DMS153 (cell line): ENCODE data around the gene DNAH17.
A peak's percentile ranks its signal among the peaks of the same experiment; 100 is the strongest.

ENCODE experiments used
- DNase-seq: peaks from one replicate; lab custom pipeline; 2025; lab: John Stamatoyannopoulos, UW

Gene DNAH17

DNA sequence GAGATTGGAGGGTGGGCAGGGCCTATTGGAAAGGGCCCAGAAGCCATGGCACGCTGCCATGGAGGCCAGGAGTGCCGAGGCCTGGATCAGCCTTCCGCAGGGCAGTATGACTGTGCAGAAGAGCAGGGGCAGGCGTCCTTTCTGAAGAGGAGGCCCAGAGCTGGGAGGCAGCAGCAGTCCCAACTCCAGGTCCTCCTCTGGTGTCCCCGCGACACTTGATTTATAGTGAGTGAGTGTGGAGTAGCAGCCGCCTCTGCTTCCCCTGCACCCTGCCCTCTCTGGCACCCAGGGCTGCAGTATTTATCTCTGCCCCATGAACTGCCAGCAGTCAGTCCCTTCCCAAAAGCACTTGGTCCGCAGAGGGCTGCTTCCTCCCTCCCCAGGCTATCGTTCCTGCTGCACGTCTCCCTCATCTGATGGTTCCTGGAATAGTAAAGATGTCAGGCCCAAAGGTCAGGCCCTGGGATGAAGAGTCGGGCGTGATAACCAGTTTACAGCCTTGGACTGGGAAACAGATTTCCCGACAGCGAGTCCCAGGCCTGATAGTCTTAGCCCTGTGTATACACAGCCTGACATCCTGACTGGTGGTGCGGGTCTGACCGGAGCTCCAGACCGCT lies 165.8 kb downstream of the DNAH17 start:
- DNase-seq: no peak

- peak; percentile 93 for DNase-seq
Observed at GRCh38 chr17:78409191-78409928, 167.8 kb downstream of the DNAH17 start.

- DNase-seq: peak; percentile 21
Observed at GRCh38 chr17:78408476-78409050, 168.6 kb downstream of the DNAH17 start.

GRCh38 chr17:78407387-78408000 lies 169.7 kb downstream of the DNAH17 start:
- no peak for DNase-seq

GRCh38 chr17:78406920-78407319 lies 170.3 kb downstream of the DNAH17 start:
- DNase-seq: no peak

GRCh38 chr17:78406396-78406795 lies 170.8 kb downstream of the DNAH17 start:
- no peak for DNase-seq

DNA sequence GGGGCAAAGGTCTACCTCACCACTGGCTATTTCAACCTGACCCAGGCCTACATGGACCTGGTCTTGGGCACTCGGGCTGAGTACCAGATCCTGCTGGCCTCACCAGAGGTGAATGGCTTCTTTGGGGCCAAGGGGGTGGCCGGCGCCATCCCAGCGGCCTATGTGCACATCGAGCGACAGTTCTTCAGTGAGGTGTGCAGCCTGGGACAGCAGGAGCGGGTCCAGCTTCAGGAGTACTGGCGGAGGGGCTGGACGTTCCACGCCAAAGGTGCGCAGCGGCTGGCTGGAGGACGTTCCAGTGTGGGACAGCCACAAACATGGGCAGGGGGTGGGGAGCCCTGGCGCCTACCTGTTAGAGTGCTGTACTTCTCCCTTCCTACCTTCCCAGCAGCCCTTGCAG lies 173.4 kb downstream of the DNAH17 start:
- DNase-seq: no peak

GRCh38 chr17:78401891-78402290 lies 175.3 kb downstream of the DNAH17 start:
- no peak for DNase-seq

- DNase-seq: no peak
Observed at GRCh38 chr17:78401246-78401645, 175.9 kb downstream of the DNAH17 start.

DNA sequence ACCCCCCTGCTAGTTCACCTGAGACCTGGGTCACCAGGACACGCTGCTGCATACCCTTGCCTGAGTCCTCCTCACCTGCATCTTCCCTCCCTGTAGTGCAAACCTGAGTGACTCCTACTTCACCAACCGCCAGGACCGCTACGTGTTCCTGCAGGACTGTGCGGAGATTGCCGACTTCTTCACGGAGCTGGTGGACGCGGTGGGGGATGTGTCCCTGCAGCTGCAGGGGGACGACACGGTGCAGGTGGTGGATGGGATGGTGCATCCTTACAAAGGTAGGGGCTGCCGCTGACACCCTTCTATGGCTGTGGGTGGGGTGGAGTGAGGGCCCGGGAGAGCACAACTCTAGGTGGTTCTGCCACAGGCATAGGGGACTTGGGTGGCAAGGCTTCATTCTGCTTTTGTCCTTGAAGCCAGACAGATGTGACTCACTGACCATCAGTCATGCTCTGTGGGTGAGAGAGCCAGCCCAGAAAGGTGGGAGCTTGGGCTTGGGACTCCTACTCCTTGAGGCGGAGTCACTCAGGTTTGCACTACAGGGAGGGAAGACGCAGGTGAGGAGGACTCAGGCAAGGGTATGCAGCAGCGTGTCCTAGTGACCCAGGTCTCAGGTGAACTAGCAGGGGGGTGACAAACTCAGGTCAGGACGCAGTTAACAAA lies 176.5 kb downstream of the DNAH17 start:
- DNase-seq: no peak

DNA sequence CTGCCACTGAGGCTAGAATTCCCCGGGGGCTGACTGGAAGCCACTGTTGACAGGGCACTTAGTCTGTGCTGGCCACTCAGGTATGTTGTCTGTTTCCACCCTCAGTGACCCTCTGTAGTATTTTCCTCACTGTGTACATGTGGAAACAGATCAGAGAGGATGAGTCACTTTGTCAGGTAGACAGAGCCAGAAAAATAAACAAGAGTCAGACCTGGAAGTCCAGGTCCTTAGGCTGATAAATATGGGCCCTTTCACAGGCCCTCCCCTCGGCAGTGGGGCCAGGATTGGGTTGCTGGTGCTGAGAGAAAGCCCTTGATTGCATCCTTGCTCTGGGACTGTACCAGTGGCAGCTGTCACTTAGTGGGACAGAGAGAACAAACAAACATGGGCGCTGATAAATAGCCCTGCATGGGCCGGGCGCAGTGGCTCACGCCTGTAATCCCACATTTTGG lies 177.5 kb downstream of the DNAH17 start:
- DNase-seq: no peak

GRCh38 chr17:78399028-78399692 lies 178.0 kb downstream of the DNAH17 start:
- no peak for DNase-seq

DNA sequence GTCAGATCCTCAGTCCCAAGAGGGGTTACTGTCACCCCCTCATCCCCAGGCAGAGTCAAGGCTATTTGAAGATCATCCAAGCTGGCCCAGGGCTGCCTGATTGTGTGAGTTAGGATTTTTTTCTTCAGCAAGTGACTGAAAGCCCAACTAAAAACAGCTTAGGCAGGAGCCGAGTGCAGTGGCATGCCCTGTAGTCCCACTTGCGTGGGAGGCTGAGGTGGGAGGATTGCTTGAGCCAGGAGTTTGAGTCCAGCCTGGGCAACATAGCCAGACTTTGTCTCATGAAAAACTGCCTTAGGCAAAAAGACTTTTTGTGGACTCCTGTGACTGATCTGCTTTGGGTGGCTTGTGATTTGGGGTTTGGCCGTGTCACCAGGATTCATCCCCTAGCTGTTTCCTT lies 178.8 kb downstream of the DNAH17 start:
- no peak for DNase-seq

DNA sequence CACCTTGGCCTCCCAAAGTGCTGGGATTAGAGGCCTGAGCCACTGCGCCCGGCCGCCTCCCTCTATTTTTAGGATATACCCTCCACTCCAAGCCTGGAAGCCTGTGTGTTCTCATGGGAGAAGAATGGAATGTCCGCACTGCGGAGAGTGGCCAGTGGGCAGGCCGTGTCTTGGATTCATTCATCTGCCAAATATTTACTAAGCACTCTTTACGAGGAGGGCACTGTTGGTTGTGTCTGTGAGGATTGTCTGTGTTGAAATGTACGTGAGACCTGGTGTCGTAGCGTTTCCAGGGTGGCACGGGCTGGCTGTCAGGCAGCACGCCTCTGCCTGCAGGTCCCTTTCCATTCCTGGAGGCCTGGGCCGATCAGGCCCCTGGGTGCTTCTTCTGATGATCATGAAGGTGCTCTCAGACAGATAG lies 179.5 kb downstream of the DNAH17 start:
- no peak for DNase-seq

GRCh38 chr17:78396441-78397337 lies 180.5 kb downstream of the DNAH17 start:
- peak; percentile 48 for DNase-seq

DNA sequence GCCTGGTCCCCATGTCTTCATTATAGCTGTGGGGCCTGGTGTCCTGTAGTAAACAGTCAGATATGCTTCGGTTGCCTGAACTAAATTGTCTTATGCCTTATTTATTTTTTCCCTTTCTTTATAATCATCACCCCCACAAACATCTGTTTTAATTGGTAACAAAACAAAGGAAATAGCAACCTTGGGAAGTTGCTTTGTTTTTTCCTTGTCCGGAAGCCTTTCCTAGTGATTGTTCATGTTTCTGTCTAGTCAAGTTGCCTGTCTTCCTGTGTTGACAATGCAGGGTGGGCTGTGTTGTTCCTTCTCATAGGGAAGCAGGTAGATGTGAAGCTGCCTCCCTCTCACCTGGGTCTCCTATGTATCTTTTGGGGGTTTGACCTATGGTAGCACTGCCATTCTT lies 182.0 kb downstream of the DNAH17 start:
- no peak for DNase-seq

GRCh38 chr17:78394209-78394608 lies 183.0 kb downstream of the DNAH17 start:
- DNase-seq: peak; percentile 99

DNA sequence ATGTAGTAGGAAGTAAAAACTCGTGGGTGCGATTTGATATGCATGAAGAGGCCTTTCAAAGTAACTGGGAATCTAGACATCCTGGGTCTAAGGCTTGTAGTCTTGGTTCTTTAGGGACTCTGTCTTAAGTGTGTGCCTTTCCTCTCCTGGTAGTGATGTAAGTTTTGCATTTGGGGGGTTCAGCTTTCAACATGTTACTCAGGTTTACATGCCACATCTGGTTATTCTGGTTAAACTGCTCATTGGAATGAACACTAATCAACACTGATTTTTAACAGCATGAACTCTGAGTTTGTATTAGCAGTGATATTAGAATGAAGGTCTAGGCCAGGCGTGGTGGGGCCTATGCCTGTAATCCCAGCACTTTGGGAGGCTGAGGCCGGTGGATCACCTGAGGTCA lies 183.6 kb downstream of the DNAH17 start:
- no peak for DNase-seq

GRCh38 chr17:78392295-78392694 lies 184.9 kb downstream of the DNAH17 start:
- no peak for DNase-seq

GRCh38 chr17:78391843-78392242 lies 185.4 kb downstream of the DNAH17 start:
- DNase-seq: no peak

GRCh38 chr17:78391051-78391431 lies 186.2 kb downstream of the DNAH17 start:
- no peak for DNase-seq
